Islet precursor cell (in vitro differentiated cells): ENCODE data around the gene PTCD1.
A peak's percentile ranks its signal among the peaks of the same experiment; 100 is the strongest.
"Not testable (repeated sequence)": the region's sequence is repeated elsewhere in the genome, so short reads cannot be mapped to it uniquely, and the experiment has no call there.

Experiments used
- DNase-seq: peaks from one replicate; pipeline ENCODE4 v3.0.0-alpha.2; 2018

Gene PTCD1

DNA sequence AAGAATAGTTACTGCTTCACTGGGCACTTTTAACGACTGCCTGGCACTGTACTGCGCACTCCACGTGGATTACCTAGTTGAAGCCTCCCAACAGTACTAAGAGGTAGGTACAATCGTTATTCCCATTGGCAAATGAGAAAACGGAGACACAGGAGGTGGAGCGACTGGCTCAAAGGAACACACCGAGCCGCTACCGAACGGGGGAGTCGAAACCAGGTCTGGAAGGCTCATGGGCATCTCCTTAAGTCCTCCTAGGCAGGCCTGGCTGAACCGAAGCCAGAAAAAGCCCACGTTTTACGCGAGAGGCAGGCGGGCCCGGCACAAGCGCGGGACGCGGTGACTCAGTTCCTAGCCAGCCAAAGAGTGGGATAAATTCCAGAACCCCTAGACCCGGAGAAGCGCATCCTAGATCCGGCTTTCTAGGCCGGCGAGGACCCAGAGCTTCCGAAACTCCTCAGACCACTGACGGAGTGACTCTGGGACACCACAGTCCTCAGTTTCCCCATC is 30.7 kb downstream of the PTCD1 start:
- peak; percentile 73 for DNase-seq

DNA sequence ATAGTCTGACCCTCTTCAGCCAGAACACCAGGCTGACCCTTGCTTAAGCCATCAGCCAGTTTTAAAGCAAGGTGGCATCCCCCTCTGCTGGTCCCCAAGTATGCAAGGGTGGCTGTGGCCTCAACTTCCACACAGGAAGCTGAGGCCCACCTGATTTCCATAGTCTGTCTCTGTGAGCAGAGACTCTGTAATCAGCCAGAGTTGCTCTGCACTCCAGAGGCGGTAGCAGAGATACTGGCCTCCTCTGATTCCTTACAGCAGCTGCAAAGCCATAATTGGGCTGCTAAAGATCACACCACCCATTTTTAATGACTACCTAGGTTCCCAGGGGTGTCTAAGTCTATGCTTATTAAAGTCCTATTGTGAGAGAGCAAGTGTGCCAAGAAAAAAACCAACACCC is 32.0 kb downstream of the PTCD1 start:
- DNase-seq: no peak

DNA sequence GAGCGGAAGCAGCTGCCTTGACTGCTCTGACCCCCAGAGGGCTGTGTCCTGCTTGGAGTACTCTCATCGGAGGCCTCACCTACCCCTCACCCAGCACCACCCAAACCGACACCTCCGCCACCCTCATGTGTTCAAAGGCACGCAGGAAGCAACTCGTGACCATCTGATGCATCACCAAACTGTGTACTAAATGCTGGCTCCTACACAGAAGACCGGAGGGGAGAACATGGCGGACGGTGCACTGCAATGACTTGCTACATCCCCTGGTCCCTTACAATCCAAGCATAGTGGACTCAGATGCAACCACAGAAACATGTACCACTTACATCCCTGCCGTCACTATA is 33.6 kb downstream of the PTCD1 start:
- DNase-seq: no peak

DNA sequence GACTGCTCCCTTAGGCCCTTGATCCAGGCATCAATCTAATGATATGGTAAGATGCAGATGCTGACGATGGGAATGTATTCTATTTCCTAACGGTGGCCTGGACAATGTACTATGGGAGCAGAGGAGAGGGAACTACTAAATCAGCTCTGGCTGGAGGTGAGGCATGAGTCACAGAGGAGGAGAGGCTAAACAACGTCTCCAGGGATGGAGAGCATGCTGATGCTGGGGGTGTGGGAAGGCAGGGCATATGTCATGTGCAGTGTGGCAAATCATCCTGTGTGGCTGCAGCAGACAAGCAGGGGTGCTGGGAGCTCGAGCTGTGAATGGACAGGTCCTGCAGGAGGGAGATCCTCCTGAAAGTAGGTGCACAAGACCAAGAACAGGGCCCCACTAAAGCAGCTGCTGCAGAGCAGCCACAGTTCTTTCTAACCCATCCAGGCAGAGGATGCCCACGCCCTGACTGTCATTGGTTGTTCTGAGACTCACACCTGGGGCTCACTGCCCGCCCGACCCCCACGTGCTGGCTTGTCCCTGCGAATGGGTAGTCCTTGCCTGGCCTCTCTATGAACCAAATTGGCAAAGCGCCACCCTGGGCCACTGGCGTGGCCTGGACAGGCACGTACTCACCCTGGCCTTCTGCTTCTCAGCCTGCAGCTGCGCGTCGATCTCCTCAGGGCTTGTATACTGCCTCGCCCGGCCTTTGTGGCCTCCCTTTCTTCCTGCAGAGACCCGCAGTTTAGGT is 34.2 kb downstream of the PTCD1 start:
- no peak for DNase-seq

DNA sequence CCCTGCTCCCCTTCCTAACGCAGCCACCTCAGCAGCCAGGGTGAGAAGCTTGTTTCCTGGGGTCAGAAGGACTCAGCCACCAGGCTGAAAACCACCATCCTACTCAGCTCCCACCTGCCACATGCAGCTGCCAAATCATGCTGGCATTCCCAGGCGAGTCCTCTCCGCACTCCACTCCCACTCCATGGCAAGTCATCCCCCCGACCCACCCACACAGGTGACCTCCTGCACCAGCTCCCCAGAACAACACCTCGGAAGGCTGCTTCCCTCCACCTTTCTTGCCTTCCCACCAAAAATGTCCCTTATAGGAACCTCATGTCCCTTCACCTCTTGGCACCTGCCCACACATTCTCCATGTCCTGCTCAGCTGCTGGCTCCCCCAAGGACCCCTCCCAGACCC is 34.8 kb downstream of the PTCD1 start:
- DNase-seq: no peak

DNA sequence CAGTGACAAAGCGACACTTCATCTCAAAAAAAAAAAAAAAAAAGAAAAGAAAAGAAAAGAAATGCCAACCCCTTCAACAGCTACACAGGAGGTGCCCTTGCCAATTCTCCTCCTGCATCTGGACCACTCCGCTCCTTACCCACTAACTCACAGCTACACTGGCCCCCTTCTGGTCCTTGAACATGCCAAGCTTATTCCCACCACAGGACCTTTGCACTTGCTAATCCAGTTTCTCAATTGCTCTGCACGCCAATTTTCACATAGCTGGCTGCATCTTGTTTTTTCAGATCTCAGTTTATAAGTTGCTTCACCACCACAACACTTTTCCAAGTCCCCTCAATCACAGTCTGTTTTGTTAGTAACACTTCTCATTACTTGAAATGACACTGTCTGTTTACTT is 35.7 kb downstream of the PTCD1 start:
- no peak for DNase-seq

DNA sequence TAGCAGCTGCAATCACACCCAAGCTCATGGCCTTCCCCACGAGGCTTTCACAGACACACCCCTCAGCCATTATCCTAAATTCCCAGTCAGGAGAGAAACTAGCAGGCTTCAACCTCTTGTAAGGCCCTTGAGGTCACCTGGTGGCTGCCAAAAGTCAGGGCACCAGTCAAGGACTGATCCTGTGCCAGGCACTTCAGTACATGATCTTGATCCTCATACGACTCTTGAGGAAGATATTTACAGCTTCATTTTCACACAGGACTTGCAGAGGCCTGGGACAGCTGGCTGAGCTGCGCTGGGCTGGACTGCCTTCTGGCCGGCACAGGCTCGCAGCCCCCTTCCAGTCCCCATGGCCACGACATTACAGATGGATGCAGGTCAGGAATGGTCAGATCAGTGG is 39.0 kb downstream of the PTCD1 start:
- no peak for DNase-seq

DNA sequence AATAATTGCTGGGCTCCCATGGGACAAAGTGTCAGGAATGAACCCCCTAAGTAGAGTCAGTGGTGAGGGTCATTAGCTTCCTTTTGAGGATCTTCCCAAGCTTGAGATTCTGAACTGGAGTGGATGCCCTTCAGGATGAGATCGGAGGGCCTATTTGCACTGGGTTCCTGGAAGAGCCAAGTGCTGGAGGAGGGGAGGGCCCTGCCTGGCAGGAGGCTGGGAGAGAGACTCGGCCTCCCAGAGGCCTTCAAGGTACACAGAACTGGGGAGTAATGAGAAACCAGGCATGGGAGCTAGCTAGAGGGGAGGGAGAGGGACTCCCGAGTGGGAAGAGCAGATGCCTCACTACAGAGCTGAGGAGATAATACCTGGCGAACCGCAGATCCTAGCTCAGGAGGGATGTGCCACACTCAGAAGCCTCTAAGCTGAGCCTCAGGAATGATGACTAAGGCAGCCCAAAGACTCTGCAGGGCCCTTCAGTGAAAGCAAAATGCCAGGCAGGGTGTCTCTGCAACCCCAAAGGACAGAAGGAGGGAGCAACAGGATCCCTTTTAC is 39.6 kb downstream of the PTCD1 start:
- no peak for DNase-seq

DNA sequence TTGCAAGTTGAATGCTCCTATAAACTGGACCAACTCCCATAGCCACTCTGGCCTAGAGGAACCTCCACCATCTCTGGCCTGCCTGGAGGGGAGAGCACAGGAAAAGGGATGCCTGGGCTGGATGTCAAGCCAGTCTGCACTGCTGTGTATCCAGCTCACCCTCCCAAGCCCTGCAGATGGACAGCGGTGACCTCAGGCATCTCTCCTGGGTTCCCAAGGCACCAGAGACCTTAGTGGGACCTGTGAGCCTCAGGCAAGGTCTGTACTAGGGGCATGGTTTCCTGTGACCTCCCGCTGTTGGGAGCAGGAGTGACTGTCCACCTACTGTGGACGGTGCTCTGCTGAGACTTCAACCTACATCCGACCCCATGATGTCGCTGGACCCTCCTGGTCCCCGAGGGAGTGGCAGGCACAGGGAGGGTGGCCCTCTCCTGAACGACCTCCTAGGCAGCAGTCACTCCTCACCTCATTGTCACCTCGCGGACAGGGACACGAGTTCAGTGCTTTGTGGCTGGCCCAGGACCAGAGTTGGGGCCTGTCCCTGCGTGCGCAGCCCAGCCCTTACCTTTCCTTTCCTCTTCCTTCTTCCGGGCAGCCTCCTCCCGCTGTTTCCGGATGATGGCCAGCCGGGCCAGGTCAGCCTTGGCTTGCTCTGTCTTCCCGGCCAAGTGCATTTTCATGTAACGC is 41.2 kb downstream of the PTCD1 start:
- no peak for DNase-seq

DNA sequence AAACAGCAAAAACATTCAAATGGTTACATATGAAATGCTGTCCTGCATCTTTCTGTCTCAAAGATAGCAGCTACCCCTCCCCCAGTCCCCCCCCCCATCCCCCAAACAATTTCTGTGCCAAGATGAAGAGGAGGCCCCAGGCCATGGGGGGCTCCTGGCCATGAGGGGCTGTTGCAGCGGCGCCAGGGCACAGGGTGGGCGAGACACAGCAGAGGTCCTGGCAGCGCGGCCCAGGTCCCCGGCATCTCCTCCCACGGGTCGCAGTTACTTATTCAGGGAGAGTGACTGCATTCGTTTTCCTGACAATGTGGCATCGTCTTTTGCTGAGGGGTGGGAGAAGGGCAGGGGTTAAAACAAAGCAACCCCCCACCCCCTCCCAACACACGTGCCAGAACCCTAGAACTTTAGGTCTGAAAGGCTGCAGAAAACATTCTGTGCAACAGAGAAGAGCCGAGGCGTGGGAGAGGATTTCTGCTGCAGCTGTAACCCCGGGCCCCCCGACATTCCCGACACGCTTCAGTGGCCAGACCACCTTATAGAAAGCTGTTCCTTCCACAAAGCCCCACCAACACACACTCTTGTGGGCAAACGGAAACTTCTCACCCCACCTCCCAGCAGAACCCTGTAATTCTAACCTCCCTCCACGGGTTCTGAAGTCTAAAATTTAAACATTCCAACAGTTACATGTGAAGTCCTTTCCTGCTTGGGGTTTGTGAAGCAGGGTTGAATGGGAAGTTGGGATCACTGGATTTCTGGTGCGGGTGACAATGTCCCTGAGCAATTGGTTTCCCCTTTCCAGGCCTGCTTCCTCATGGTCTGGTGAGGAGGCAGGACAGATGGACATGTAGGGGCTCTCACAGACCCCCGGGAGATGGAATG is 41.9 kb downstream of the PTCD1 start:
- DNase-seq: no peak

DNA sequence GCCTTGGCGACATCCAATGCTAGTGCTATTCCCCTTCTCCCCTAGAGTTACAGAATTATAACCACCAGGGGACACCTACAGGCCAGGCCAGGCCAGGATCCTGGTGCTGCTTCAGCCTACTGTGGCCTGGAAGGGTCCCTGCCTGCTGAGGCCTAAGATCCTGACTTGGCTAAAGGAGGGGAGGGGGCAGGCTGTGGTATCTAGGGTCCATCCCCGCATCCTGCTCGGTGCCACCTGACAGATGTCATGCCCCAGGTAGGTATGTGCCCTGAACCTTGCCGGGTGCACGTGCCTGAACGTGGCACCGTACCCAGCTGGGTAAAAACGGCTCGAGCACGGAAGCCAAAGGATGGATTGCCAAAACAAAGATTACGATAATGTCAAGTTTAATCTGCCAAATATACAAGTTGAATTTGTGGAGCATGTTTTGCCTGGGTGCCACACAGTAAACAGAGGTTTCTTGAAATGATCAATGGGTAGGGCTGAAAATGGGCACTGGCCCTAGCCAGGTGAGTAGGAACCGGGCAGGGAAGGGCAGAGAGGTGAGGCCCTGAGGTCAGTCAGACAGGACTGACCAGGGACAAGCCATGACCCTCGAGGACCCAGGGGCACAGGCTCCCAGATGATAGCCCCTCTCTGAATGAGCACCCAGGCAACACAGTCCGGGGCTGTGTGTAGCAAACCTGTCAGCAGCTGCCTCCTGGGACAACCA is 42.8 kb downstream of the PTCD1 start:
- no peak for DNase-seq

DNA sequence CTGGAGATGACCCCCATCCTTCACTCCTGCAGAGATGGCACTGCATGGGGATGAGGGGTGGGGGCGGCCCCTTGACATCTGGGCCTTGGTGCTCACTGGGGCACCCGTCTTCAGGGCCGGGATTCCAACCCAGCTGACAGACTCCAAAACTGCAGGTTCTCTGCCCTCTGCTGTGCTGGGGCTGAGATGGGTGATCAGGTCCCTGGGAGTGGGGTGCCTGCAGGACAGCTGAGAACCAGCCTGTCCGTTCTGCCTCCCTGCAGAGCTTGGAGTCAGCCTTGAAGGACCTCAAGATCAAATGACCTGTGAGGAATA is 44.5 kb downstream of the PTCD1 start:
- no peak for DNase-seq

DNA sequence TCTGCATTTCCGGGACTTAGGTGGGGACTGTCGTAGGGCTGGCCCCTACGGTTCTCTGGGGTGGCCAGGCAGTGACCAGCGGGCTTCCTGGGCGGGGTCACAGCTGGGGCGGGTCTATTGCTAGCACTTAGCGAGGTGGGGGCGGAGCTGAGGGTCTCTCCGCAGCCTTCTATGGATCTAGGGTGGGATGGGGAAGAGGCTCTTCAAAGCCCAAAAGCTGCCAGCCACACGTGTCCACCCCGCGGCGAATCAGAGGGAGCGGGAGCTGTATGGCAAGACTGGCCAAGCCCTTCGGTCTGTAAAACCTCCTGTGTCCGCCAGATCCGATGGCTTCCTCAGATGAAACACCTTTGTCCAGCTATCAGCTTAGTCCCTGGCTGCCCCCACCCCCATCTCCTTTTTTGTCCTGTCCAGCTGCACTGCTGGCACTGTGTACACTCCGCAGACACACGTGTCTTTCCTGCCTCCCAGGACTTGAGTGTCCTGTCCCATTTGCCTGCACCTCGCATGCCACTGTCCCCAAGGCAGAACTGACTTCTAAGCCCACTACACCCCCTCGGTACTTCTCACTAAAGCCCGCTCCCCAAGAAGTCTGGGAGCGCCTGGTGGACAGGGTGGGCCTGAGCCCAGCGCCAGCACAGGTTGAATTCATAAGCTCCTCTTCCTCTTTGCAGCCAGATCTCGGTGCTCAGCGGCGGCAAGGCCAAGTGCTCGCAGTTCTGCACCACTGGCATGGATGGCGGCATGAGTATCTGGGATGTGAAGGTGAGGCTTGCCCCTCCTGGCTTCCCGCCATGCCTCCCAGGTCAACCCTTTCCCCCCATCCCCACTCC is 45.0 kb downstream of the PTCD1 start:
- peak; percentile 90 for DNase-seq

DNA sequence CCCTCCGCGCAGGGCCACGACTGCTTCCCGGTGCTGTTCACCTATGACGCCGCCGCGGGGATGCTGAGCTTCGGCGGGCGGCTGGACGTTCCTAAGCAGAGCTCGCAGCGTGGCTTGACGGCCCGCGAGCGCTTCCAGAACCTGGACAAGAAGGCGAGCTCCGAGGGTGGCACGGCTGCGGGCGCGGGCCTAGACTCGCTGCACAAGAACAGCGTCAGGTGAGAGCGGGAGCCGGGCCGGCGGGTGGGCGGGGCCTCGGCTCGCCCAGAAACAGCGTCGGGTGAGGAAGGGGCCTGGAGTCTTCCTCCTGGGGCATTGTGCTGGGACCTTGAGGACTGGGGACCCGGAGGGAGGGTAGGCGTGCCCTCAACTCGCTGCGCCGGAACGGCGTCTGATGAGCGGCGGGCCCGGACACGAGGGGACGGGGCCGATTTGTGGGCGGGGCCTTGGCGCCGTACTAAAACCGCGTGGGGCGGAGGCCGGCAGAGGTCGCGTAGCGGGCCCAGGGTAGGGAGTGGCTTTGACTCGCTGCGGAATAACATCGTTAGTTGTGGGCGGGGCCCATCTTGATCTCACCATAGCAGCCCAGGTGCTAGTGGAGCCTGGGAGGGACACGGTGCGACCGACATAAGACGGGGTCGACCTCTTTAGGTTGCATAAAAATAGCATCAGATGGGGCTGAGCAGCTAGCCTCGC is 45.8 kb downstream of the PTCD1 start:
- DNase-seq: peak; percentile 90

DNA sequence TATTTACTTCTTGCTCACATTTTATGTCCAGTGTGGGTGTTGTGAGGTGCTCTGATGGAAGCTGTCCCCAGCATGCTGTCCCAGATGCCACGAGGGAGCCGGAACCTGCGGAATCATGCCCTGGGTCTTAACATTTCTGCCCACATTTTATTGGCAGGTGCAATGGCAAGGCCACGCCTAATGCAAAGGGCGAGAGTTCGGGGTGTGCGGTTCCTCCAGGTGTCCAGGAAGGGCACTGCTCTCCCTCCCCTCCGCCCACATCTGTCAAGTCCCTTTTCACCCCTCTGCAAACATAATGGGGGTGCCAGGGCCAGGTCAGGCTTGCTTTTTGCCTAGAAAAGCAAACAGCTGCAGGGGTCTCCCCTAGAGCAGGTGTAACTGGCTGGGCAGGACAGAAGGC is 46.6 kb downstream of the PTCD1 start:
- no peak for DNase-seq

DNA sequence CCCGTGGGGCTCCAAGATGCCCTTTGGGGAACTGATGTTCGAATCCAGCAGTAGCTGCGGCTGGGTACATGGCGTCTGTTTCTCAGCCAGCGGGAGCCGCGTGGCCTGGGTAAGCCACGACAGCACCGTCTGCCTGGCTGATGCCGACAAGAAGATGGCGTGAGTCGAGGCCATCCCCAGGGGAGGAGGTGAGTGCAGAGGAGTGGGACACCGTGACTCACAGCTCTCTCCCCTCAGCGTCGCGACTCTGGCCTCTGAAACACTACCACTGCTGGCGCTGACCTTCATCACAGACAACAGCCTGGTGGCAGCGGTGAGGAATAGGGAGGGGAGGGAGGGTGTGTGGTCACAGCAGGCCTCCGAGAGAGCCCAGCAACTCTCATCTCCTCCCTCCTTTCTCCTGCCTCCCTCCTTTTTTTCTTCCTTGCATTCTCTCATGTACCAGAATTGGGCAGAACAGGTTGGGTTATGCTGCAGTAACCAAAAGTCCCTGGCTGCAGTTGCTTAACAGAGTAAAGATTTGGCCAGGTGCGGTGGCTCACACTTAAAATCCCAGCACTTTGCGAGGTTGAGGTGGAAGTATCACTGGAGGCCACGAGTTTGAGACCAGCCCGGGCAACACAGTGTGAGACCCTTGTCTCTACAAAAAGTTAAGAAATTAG is 47.5 kb downstream of the PTCD1 start:
- no peak for DNase-seq

DNA sequence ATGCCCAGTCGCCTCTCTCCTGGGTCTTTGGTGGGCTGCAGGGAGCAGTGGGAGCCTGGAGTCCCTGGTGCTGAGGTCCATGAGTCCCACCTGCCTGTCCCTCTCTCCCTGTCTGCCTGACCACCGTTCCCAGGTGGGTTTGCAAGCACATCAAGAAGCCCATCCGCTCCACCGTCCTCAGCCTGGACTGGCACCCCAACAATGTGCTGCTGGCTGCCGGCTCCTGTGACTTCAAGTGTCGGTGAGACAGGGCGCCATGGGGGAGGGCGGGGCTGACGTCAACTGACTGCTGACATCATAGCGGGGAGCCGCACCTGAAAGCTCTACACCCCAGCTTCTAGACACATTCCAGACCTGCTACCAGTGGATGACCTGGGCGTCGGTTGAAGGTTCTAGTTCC is 48.8 kb downstream of the PTCD1 start:
- DNase-seq: no peak

DNA sequence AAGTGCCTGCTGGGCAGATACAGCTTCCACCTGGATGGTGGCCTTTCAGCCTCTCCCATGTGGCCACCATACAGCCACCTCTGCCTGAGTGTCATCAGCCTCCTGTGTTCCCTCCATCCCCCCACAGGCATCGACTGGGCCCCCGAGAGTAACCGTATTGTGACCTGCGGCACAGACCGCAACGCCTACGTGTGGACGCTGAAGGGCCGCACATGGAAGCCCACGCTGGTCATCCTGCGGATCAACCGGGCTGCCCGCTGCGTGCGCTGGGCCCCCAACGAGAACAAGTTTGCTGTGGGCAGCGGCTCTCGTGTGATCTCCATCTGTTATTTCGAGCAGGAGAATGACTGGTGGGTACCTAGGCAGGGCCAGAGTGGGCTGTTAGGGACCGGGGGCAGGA is 50.7 kb downstream of the PTCD1 start:
- no peak for DNase-seq

DNA sequence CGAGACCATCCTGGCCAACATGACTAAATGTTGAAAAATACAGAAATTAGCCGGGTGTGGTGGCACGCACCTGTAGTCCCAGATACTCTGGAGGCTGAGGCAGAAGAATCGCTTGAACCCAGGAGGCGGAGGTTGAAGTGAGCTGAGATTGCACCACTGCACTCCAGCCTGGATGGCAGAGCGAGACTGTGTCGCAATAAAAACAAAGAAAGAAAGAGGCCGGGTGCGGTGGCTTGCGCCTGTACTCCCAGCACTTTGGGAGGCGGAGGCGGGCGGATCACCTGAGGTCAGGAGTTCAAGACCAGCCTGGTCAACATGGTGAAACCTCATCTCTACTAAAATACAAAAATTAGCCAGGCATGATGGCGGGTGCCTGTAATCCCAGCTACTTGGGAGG is 51.4 kb downstream of the PTCD1 start:
- DNase-seq: not testable (repeated sequence)

DNA sequence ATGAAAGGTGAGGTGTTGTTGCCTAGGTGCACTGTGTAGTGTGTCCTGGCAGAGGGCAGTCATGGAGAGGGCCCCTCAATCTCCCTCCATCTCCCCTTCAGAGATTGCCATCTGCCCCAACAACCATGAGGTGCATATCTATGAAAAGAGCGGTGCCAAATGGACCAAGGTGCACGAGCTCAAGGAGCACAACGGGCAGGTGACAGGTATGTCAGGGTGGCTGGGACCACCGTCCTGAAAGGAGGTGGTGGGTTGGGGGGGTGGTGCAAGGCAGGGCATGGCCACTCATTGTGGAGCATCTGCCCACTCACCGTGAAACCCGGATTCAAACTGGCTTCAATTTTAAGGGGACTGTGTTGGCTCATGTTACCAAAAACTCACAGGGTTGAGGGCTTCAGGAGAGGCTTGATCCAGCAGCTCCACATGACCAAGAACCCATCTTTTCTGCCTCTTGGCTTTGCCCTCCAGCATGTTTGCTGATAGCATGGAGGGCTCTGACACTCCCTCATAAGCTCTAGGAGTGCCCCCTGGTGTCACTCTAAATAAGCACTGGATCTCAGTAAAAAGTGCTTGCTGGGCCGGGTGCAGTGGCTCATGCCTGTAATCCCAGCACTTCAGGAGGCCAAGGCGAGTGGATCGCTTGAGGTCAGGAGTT is 51.9 kb downstream of the PTCD1 start:
- DNase-seq: no peak
